Upper lobe of right lung (tissue), 1 donor: ENCODE measurements around the gene GCHFR. TPM values are rescaled to one million over a fixed set of nuclear protein-coding genes. Genes with fewer than 3 reads are reported as not detected.

Source experiments
- ATAC-seq: fragments of 200-7000 bp; cut with Tn5 transposase; one replicate; pipeline ENCODE4 v1.9.1; 2020; ENCODE audit warnings: mild to moderate bottlenecking, moderate library complexity
- DNase-seq: peaks from one replicate; pipeline ENCODE4 v3.0.0-alpha.2; 2020
- H3K27ac ChIP-seq: fragments of 200-600 bp; one replicate; pipeline ENCODE4 v1.8.0; 2022
- H3K27me3 ChIP-seq: fragments of 200-600 bp; one replicate; pipeline ENCODE4 v1.8.0; 2022; ENCODE audit warnings: mild to moderate bottlenecking
- H3K36me3 ChIP-seq: fragments of 200-600 bp; one replicate; pipeline ENCODE4 v1.8.0; 2022
- H3K4me1 ChIP-seq: fragments of 200-600 bp; one replicate; pipeline ENCODE4 v1.8.0; 2022
- H3K4me3 ChIP-seq: fragments of 200-600 bp; one replicate; pipeline ENCODE4 v1.8.0; 2022; ENCODE audit warnings: mild to moderate bottlenecking
- H3K9me3 ChIP-seq: fragments of 200-600 bp; one replicate; pipeline ENCODE4 v1.8.0; 2022
- CTCF ChIP-seq: fragments of 200-600 bp; IDR thresholded peaks from one replicate; pipeline ENCODE4 v1.8.0; 2022; ENCODE audit warnings: antibody characterized with exemption
- intact Hi-C: fragments of 100-400 bp; cut with DNase I; formaldehyde crosslinking; loops from one replicate; pipeline ENCODE4 v1.11.0; 2022
- total RNA-seq: library from RNA; stranded (reverse); fragmentation: NEBNext Ultra II Directional; extraction: Animal tissue kit (Norgen Biotek cat#: 25700); gene quantifications from one replicate; pipeline ENCODE4 v1.2.1, GENCODE V29; 2021
- donor health status: DM: no; HTN: yes; CAD: no; lungs with severe emphysema.

The GCHFR gene
- total RNA-seq, 1 donor from 2014 or later: 55.2 TPM

GRCh38 chr15:40764629-40765103 is 798 bp downstream of the GCHFR start:
- H3K27me3 ChIP-seq: no peaks in the 10 kb centered on the region
- intact Hi-C loops: no loop called here
- H3K4me3 ChIP-seq: peak overlapping the region; percentile 69
- peaks cover 13% of the 10 kb centered on the region for H3K36me3 ChIP-seq
- H3K9me3 ChIP-seq: no peaks in the 10 kb centered on the region
- TF ChIP-seq CTCF: no peak
- no peak for DNase-seq
- peaks cover 46% of the 10 kb centered on the region for H3K4me1 ChIP-seq
- ATAC-seq: no peak
- peak overlapping the region; percentile 85 for H3K27ac ChIP-seq

DNA sequence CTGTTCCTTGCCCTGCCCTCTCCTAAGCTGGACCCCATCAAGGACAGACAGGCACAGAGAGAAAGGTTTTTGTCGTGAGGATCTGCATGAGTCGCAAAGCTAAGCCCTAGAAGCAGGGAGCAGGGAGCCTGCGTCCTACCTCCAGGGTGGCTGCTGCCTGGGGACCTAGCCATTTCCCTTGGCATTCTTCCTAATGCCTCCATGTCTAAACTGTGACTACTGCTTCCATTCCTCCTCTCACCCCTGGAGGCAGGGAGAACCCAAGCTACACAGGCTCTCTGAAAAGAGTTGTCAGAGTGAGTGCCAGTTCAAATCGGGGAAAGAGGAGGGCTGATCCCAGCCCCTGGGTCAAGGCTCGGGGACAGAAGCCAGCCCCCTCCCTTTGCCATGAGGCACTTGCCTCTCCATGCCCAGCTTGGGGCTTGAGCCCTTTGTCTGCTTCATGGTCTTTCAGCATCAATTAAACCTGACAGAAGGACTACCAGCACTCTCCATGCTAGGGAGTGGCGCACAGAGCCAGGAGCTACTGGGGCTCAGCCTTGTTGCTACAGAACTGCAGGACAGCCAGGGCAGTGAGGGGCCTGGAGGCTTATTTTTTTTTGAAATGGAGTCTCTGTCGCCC is 2.4 kb downstream of the GCHFR start:
- no peak for TF ChIP-seq CTCF
- H3K36me3 ChIP-seq: peaks cover 13% of the 10 kb centered on the region
- H3K27ac ChIP-seq: no peak overlapping the region
- H3K27me3 ChIP-seq: no peaks in the 10 kb centered on the region
- ATAC-seq: no peak
- H3K4me3 ChIP-seq: no peak overlapping the region
- H3K9me3 ChIP-seq: no peaks in the 10 kb centered on the region
- no peak for DNase-seq
- intact Hi-C loops: no loop called here
- peaks cover 51% of the 10 kb centered on the region for H3K4me1 ChIP-seq

DNA sequence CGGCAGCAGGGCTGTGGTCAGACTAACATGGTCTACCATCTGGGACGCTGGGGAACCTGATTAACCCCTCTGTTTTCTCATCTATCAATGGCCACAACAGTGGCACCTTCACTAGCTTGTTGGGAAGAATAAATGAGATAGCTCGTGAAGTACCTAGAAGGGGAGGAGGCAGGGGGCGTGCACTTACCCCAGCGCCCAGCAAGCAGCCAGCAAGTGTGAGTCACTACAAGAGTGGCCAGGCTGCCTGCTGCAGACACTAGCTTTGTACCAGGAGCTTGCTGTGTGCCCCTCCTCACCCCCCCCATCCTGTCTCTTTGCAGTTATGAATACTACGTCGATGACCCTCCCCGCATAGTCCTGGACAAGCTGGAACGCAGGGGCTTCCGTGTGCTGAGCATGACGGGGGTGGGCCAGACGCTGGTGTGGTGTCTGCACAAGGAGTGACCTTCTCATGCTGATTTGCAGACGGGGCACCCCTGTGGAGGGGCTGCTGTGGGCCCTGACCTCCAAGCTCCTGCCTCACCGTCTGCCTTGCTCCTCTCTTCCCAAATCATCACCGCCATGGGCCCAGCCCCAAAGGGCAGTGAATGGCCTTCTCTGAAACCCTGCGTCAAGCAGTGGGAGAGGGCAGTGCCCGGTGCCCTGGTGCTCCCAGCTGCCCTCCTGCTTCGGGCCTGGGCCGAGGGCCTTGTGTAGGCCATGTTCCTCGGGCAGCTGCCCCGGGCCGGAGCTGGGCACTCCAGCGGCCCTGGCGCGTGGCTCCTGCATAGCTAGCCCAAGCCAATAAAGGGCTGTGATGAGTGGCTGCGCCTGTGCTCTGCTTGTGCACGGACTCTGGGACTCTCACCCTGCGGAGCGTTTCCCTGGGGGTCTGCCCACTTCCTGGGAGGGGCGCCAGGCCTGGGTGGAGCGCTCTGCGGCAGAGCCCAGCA is 3.3 kb downstream of the GCHFR start:
- Histone ChIP-seq H3K9me3 (no peaks in the 10 kb centered on the region), H3K27me3 (no peaks in the 10 kb centered on the region), H3K4me1 (peaks cover 51% of the 10 kb centered on the region), H3K27ac (no peak overlapping the region), H3K4me3 (no peak overlapping the region), H3K36me3 (peaks cover 14% of the 10 kb centered on the region)
- intact Hi-C loops: no loop called here
- ATAC-seq (no peak), DNase-seq (no peak)
- TF ChIP-seq CTCF: no peak

- intact Hi-C loops: no loop called here
- peaks cover 46% of the 10 kb centered on the region for H3K4me1 ChIP-seq
- no peak for ATAC-seq
Measured at GRCh38 chr15:40767838-40768500, 4.1 kb downstream of the GCHFR start.

More at GRCh38 chr15:40767838-40768500, 4.1 kb downstream of the GCHFR start:
- no peak for TF ChIP-seq CTCF
- H3K36me3 ChIP-seq: peaks cover 19% of the 10 kb centered on the region
- no peak overlapping the region for H3K27ac ChIP-seq
- no peaks in the 10 kb centered on the region for H3K27me3 ChIP-seq
- no peaks in the 10 kb centered on the region for H3K9me3 ChIP-seq
- no peak for DNase-seq
- no peak overlapping the region for H3K4me3 ChIP-seq
